ENCODE measurements around the gene SNCG.
"Not testable (repeated sequence)": the region's sequence is repeated elsewhere in the genome, so short reads cannot be mapped to it uniquely, and the experiment has no call there.

The SNCG gene

DNA sequence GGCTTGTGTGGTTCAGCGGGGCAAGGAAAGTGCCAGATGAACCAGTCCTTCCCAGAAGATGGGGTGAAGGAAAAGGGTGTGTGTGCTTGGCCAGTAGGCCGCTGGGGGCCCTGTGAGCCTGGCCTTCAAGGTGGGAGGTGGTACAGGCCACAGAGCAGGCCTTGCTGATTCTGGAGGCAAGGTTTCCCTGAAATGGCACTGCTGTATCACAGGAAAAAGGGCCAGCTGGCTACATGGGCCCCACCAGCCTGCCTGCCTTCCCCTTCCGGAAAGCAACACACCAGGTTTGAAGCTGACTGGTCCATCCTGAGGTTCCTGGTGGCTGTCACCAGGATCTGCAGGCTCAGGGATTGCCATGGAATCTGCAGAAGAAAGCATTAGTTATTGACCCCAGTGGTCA is 13.5 kb upstream of the SNCG start:
- no peak for DNase-seq (ENCODE audit: low read depth in 1 of 2, low spot score in 1 of 2)

DNA sequence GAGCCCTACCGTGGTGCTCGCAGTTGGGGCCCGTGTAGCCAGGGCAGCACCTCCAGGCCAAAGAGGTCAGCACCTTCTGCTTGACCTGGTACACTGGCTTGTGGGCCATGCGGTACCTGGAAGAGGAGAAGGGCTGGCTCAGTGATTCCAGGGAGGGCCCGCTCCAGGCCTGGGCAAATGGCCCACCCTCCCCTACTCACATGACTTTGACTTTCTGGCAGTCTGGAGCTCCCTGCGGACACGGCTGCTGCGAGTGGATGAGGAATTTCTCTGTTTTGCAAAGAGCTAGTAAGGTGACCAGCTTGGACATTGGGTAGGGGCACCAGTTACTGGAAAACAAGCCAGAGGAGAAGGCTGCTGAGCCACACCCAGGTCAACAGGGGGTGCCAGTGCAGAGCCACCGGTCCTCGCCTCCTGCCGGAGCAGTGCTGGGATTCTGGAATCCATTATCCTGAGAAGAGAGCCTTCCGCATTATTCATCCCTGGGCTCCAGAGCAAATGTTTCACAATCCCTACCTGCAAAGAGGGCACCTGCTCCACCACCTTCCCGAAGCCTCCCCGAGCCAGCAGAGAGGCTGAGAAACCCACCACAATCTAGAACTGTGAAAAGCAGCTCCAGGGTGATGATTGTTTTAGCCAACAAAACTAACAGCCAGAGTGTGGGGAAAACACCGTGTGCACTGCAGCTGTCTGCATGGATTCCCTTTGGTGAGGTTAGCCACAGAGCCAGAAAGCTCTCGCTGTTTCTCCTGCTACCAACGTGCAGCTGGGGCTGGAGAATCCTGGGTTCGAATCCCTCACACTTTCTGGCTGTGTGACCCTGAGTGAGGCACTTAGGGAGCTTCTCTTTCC is 12.8 kb upstream of the SNCG start:
- no peak for DNase-seq (ENCODE audit: low read depth in 1 of 2, low spot score in 1 of 2)

DNA sequence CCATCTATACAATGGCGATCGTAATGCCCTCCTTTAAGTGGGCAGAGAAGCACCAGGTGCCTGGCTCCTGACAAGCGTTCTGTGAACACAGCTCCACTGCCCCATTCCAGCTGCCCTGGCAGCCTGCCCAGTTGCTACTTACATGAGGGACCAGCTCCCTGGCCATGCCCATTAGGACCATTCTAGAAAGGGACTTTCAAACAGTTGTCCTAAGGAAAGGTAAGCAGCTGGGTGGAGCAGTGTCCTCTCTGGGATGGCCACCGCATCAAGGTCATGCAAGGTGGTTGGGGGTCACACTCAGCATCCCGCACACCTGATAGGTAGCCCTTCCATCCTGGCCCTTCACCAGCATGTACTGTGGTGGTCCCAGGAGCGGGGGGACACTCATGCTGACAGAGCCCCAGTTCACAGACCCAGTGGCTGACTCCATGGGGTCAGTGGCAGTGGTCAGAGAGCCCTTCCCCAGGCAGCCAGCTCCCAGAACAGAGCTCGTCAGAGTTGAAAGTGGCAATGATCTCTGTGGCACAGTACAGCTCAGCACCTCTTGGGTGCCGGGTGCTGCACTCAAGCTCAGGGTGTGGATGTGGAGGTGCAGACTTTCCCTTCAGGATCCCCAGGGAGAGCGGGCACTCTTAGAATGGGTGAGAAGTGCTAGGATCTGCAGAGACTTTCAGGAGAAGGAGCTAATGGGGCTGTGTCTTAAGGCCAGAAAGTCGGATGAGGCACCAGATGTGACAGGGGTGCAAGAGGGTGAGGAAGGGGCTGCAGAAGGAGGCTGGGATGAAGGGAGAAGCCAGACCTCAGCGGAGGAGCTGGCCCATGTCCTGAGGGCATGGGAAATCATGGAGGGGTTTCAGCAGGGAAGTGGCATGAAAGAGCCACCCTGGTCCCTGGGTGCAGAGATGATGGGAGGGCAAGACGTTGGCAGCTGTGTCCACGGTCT is 11.9 kb upstream of the SNCG start:
- no peak for DNase-seq (ENCODE audit: low read depth in 1 of 2, low spot score in 1 of 2)

DNA sequence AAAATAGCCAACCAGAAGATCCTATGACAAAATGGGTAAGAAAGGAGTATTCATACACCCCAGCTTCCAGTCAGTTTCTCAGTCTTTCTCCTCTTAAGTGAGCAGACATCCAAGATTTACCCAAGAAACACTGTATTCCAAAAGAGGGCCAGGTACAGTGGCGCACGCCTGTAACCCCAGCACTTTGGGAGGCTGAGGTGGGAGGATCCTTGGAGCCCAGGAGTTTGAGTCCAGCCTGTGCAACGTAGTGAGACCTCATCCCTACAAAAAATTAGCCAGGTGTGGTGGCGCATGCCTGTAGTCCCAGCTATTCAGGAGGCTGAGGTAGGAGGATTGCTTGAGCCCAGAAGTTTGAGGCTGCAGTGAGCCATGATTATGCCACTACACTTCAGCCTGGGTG is 10.6 kb upstream of the SNCG start:
- DNase-seq (ENCODE audit: low read depth in 1 of 2, low spot score in 1 of 2), result not testable (repeated sequence)

DNA sequence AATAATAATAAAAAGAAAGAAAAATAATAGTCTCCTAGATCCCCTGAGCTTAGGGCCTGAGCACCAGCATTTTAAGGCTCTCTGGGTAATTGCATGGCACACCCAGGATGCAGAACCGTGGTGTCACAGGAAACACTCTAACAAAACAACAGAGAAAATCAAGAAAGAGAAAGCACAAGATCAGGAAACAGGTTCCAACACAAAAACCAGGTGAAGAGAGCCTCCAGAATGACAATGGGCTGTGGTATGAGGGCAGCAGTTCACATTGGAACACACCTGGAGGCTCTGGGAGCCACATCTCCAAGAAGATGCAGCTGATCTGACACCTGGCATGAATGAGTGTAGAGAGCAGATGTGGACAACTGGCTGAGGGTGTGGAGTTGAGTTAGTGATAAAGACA is 8.1 kb upstream of the SNCG start:
- no peak for DNase-seq (ENCODE audit: low read depth in 1 of 2, low spot score in 1 of 2)

DNA sequence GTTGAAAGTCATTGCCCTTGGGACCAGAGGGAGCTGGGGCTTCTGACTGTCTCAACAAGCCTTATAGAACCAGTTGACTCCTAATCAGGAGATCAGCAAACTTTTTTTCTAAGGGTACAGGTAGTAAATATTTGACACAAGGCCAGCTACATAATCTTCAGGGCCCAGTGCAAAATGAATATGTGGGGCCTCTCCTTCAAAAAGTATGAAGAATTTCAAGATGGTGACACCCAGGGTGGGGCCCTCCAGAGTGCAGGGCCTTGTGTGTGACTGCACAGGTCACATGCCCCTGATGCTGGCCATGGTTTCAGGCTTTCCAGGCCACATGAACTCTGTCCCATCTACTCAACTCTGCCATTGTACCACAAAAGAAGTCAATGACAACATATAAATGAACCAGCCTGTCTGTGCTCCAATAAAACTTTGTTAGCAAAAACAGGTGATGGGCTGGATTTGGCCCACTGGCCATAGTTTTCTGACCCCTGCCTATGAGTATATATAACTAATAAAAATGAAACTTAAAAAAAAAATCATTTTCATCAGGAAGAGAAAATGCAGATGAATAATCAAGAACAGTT is 7.1 kb upstream of the SNCG start:
- DNase-seq (ENCODE audit: low read depth in 1 of 2, low spot score in 1 of 2), result no peak

DNA sequence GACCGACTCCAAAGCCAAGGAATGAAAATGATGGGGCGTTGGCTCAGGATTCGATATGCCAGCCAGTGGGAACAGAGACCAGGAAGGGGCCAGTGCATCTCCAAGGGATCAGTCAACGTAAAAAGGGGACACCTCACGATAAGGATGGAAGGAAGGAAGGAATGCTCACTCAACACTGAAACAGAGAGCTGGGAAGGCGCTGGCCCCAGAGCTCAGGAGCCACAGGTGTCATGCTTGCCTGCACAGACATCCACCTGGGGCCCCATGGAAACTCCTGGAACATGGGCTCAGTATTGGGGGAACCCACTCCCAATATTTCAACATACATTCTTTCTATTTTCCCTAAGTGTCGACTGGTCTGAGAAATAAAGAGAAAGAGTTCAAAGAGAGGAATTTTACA is 6.3 kb upstream of the SNCG start:
- no peak for DNase-seq (ENCODE audit: low read depth in 1 of 2, low spot score in 1 of 2)

DNA sequence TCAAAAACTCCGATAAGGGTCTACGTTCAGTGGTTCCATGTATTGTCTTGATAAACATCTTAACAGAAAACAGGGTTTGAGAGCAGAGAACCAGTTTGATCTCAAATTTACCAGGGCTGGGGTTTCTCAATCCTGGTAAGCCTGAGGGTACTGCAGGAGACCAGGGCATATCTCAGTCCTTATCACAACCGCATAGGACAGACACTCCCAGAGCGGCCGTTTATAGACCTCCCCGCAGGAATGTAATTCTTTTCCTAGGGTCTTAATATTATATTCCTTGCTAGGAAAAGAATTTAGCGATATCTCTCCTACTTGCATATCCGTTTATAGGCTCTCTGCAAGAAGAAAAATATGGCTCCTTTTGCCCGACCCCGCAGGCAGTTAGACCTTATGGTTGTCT is 5.7 kb upstream of the SNCG start:
- DNase-seq (ENCODE audit: low read depth in 1 of 2, low spot score in 1 of 2), result not testable (repeated sequence)

DNA sequence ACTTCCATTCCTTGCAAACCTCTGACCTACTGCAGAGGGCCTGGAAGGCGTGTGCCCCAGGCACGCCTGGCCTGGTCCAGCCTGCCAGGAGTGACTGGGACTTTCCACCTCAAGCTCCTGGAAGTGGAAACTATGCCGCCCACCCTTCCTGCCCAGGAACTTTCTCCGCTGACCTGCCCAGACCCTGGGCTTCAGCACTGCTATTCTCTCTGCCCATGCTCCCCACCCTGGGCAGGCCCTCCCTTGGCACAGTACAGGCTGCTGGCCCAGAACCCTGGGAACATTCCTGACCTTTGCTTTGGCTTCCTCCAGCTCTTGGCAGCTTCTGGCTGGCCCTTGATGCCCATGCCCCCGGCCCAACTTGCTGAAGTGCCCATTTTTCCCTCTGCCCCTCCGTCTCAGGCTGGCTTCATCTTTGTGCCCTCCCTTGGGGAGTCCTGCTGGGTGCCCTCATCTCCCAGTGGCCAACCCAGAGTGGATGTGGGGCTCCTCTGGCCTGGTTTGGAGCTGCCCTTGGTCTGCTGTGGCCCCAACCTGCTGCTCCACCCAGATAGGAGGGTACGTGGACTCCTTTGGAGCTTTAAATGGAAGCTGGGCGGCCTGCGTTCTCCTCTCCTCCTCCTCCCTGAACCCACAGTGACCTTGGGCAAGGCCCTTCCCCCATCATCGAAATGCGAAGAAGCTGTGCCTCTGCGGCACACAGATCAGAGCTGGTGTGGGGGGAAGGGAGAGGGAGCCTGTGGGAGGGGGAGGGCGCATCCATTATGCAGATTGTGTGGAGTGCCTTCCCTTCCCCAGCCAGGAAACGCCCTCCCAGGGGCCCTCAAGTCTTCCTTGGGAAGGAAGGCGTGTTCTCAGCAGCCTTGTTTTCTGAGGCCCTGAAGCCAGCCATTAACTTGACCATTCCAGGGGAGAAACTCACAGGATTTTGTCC is 4.4 kb upstream of the SNCG start:
- DNase-seq (ENCODE audit: low read depth in 1 of 2, low spot score in 1 of 2), result no peak

DNA sequence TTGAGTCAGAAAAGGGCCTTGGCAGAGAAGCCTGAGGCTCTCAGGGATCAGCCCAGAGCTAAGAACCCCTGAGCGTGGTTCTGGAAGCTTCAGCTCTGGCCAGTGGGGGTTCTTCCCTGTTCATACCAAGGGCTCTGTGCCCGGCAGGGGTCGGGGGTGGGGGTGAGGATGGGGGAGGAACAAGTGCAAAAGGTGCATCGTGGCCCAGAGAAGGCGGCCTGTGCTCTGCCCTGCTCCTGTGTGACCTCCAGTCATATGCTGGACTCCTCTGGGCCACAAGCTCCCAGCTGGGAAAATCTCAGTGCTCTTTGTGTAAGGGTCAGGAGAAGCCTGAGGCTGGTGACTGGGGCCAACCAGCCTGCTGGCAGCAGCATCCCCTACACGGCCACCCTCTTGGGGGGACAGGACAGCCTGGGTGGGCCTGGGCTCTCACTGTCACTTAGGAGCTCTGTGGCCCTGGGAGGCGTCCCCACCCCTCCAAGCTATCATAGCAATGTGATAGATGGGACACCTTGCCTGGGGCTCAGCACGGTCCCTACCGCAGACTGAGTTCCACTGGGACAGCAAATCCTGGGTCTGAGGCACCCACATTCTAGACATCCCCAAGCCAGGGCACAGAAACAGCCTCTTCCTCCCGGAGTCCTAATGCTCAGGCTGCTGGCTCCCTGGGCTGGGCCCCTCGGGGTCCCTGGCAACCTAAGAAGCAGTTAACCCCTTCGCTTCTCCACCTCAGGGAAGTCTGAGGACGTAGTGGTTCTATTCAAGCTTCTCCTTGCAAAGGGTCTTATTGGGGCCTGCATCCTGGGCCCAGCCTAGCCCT is 3.5 kb upstream of the SNCG start:
- no peak for DNase-seq (ENCODE audit: low read depth in 1 of 2, low spot score in 1 of 2)

DNA sequence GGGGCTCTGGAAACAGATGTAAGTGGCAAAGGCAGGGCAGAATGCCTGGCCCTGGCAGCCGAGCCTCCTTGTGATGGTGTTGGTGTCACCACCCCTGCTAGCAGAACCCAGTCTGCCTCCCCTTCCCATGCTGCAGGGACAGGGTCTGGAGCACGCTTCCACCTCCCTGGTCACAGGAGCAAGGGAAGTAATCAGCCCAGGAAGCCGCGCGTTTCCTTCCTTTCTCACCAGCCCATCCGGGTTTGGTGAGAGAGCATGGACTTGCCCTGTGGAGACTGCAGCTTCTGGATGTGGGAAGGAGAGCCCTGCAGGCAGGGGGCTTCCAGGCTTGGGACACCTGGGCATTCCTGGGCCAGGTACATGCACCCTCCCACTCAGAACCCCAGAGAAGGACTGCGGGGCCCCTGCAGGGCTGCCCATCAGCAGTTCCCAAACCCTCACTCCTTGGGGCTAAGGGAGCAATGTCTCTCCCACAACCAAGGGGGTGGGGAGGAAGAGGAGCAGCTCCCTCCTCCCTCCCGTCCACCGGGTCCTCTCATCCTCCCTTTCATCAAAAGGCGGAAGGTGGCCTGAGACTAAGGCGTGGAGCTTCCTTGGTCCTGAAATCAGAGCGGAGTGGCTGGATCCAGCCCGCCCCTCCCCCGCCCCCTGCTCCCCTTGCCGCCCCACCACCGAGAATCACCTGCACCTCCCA is 2.8 kb upstream of the SNCG start:
- no peak for DNase-seq (ENCODE audit: low read depth in 1 of 2, low spot score in 1 of 2)

DNA sequence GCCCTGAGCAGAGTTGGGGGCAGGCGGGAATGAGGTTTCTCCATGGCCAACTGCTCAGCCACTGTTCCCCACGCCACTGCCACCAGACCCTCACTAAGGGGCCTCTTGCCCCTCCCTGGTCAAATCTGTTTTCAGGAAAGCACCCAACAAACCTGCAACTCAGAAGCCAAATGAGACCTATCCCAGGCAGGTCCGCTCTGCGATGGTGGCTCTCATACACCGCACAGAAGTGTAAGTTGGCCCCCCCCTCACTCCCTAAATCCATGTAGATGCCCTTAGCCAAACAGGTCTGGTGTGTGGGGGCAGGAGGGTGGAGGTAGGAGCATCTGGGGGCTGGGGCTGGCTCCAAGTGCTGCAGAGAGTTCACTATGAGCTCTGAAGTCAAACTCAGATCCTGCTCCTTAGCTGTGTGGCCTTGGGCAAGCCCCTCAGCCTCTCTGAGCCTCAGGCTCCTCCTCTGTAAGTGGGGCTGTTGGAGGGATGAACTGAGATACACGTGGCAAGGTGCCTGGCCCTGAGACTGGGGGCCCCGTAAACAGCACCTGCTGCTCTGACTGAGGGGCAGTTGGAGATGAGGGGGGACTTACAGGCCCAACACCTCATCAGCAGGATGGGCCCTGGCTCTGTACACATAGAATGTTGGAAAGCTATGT is 2.1 kb upstream of the SNCG start:
- no peak for DNase-seq (ENCODE audit: low read depth in 1 of 2, low spot score in 1 of 2)

DNA sequence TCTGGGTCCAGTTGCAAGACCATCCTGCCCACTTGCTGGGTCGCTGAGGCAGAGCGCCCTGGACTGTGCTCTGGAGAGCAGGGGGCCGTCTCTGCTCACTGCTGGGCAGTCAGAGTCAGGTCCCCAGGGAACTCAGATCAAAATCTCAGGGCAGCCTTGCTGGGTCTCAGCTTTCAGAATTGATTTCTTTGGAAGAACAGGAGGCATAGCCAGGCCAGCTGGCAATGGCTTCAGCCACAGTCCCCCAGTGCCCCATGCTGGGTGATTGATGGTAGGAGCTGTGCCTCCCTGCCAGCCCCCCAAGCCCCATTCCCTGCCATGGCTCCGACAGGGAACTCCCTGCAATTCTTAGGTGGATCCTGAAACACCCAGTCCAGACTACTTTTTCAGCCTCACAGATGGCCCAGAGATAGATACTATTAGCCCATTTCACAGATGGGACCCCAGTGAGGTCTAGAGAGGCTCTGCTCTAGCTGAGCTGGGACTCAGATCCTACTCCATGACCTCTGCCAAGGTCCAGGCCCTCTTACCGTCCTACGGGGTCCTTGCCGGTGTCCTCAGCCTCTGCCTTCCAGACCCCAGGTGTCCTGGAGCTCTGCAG is 1.5 kb upstream of the SNCG start:
- DNase-seq (ENCODE audit: low read depth in 1 of 2, low spot score in 1 of 2), result no peak

DNA sequence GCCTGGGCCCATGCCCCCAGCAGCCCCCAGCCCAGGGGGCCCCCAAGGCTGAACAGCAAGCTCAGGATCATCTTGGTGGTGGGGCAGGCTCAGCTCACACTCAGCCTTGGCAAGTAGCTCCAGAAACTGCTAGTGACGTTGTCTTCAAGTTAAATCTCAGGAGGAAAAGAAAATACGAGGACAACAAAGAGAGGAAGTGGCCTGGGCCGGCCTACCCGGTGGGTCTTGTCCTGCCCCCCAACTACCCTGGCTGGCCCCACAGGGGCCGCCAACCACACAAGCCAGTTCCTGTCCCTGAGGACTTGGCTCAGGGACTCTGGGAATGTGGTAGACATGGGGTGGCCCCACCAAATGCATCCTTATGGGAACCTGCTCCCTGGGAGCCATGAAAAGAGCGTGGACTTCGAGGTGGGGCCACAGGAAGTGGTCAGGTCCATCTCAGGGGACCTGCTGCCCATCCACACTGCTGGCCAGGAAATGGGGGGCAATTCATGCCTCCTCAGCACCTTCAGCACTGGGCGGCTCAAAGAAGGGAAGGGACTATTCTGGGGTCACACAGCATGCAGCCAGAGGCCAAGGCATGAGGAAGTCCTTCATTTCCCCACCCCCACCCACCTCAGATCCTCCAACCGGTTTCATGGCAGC is 806 bp upstream of the SNCG start, which contains the start of gene MMRN2:
TSS of gene MMRN2 (minus strand) at position 145 of the 645 bp plus-strand sequence. CDS start at position 71, 74 bp downstream.
- DNase-seq (ENCODE audit: low read depth in 1 of 2, low spot score in 1 of 2), result no peak

DNA sequence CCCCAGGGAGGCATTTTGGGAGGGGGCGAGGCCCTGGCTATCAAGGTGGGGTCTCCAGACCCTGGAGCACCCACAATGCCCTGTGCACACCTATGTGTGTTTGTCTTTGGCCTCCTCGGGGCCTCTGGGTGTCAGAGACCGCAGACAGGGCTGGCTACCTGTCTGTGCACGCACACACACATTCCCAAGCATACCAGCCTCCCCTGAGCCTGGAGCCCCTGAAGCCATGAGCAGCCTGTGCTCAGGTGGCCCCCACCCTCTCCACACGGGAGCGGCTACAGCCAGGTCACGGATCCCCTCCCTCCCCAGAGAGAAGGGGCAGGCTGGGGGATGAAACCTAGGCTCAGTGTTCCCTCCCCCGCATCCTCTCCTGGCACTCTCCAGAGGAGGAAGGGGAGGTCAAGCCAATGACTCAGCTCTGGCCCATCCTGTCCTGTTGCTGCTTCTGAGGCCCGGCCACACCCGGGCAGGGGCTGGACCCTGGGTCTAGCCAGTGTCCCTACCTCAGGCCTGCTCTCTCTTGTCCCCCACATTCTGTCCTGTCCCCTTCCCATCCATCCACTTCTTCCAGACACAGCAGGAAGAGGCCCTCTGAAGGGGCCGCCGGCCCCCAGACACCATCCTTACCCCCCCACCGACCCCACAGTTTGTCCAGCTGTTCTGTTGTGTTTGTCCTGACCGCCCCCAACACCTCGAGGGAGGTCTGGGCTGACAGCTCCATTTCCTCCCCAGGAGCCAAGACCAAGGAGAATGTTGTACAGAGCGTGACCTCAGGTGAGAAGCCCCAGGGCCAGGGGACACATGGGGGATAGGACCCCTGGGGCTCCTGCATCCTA is 720 bp downstream of the SNCG start:
- DNase-seq (ENCODE audit: low read depth in 1 of 2, low spot score in 1 of 2), result no peak

DNA sequence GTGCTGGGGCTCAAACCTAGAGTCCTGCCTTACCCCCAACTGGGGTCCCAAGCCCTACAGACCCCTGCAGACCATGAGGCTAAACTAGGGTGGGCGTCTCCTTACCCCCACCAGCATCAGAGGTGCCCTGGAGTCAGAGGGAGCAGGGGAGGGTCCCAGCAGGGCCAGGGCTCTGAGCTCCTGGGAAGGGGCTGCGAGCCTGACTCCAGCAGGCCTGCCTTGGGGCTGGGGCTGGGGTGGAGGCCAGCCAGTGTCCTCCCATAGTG is 1.3 kb downstream of the SNCG start:
- no peak for DNase-seq (ENCODE audit: low read depth in 1 of 2, low spot score in 1 of 2)
